Right renal cortex interstitium (tissue), 3 donors: Measurements from ENCODE around the gene AOPEP. TPM values are rescaled to one million over a fixed set of nuclear protein-coding genes. Genes with fewer than 3 reads are reported as not detected.

Experiments used
- DNase-seq, 3 donors: peaks; one replicate each; pipeline ENCODE4 v3.0.0-alpha.2; 2013; ENCODE audit warnings: low read depth in 3 of 3, low spot score in 2 of 3
- polyA plus RNA-seq, 3 donors: library from polyadenylated mRNA; unstranded; fragments of 120-200 nt; gene quantifications; one replicate each; pipeline ENCODE4 v1.2.1, GENCODE V29; 2013; ENCODE audit not compliant: insufficient read length in 3 of 3

The AOPEP gene
- polyA plus RNA-seq, 3 donors = 47.3 to 58.7 (median 51.8) TPM

- DNase-seq = no peak
These were observed 336.8 kb downstream of the AOPEP start for GRCh38 chr9:95063300-95063699.

- DNase-seq = no peak
These were observed 338.7 kb downstream of the AOPEP start for GRCh38 chr9:95065224-95065623.

DNA sequence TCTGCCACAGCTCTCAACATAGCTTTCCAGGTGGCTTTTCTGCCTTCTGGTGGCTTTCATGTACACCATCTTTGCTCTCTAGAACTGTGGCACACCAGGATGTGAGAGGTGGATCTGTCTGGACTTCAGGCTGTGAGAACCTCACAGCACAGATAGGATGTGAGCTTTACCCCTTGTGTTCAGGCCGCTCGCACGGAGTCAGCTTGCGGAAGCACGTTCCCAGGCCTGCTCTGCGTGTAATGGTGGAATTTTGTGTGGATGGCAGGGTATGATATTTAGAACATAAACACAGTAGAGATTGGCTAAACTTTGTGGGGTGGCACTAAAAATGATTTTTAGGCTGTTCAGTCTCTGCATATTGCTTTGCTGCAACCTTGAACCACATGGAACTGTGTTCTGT is 340.6 kb downstream of the AOPEP start:
- no peak for DNase-seq

- DNase-seq = no peak
These were observed 341.4 kb downstream of the AOPEP start for GRCh38 chr9:95067897-95068296.

DNA sequence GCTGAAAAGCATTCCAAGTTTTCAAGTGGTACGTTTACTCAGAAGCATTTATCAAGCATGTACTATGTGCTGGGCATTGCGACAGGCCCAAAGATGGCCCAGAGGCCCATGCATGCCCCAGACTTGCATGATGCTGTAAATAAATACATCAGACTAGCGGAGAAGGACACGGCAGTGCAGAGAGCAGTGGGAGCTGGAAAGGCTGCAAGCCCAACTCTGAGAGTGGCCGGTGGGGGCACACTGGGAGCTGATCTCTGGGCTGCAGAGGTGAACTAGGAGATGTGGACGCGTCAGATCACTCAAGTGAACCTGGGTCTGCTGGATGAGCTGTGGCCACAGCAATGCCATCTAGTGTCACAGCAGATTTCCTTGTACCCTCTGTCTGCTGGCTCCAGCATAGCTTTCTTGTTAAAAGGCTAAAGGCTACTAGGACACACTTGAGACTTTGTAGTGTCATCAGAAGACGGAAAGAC is 344.1 kb downstream of the AOPEP start:
- no peak for DNase-seq

DNA sequence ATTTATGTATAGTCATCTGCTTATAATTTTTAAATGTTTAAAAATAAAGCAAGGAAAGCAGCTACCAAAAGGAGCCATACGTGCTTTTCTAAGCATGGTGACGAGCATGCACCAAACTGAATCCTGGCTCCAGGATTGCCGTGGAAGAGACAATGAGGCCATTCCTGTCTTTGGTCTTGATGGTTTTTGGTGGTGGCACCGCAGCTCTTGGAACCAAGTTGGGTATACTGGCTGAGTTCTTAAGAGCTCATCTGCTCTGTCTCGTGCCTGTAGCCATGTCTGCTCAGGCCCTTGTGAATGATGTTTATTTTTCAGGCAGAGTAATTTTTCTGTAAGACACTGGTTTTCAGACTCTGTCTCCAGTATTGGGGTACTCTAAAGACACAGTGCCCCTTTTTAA is 345.0 kb downstream of the AOPEP start:
- no peak for DNase-seq

GRCh38 chr9:95071925-95072324 is 345.4 kb downstream of the AOPEP start:
- DNase-seq = no peak

GRCh38 chr9:95073042-95073607 is 346.6 kb downstream of the AOPEP start:
- no peak for DNase-seq

GRCh38 chr9:95073918-95074317 is 347.4 kb downstream of the AOPEP start:
- DNase-seq = no peak

- no peak for DNase-seq
These were observed 348.1 kb downstream of the AOPEP start for GRCh38 chr9:95074632-95075031.

GRCh38 chr9:95075700-95076099 is 349.2 kb downstream of the AOPEP start:
- DNase-seq = no peak

DNA sequence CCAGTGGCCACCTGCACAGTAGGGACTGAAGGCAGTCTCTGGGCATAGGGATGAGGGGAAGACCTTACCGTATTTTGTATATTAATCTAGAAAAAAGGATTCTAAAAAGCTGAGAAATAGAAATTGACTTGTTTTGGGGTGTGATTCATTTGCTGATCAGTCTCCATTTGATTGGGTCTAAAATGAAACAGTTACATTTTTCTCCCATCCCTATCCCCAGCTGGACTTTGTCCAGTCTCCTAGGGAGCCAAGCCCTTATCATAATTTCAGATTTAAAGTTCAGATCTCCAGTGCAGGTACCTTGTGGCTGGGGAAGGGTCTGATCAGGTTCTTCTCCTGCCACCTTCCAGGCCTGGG is 350.2 kb downstream of the AOPEP start:
- no peak for DNase-seq

DNA sequence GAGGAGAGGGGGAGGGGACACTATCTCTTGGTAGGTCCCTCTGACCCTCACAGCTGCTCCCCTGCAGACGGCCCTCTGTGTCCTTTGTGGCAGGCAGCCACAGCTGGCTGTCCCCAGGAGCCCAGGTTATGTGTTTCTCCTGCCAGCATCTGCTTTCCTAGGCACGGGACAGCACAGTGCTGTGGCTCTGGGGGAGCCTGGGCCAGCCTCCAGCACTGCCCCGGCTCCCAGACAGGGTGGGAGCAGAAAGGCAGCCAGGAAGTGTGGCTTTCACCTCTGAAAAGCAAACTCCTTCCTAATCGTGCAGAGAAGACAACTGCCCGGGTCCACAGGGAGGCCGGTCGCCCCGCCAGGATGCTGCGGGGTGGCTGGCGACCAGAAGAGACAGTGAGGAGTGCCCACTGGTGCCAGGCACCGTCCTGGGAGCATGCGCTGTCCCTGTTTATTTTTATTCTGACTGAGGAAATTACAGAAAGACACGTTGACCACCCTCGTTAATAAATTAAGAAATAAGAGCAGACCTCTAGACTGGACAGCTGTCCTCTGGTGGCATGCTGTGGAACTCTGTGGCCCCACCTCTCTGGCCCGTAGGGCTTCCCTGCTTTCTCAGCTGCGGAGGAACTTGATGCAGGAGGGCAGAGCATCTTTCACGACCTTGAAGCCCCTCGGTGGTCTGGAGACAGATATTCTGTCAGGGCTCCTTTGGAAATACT is 350.7 kb downstream of the AOPEP start:
- no peak for DNase-seq

- no peak for DNase-seq
These were observed 351.4 kb downstream of the AOPEP start for GRCh38 chr9:95077766-95078370.

- DNase-seq = no peak
These were observed 352.0 kb downstream of the AOPEP start for GRCh38 chr9:95078511-95078910.

DNA sequence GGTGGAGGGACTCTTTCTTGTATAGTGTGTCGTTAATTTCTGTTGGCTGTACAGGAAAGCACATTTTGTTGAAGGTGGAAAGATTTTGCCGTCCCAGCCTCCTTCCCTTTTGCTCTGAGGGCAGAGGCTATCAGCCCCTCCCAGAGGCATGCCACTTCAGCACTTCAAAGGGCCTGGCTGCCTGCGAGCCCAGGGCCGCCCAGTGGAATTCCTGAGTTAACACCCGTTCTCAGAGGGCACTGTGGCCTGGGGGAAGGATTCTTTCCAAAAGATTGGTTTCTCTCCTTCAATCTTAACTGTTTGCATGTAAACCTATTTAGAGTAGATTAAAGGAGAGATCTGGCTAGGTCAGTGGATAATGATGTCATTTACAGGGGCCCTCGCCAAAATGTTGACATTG is 352.4 kb downstream of the AOPEP start:
- no peak for DNase-seq

GRCh38 chr9:95079461-95079860 is 353.0 kb downstream of the AOPEP start:
- DNase-seq = no peak

GRCh38 chr9:95080961-95081647 is 354.6 kb downstream of the AOPEP start:
- no peak for DNase-seq

DNA sequence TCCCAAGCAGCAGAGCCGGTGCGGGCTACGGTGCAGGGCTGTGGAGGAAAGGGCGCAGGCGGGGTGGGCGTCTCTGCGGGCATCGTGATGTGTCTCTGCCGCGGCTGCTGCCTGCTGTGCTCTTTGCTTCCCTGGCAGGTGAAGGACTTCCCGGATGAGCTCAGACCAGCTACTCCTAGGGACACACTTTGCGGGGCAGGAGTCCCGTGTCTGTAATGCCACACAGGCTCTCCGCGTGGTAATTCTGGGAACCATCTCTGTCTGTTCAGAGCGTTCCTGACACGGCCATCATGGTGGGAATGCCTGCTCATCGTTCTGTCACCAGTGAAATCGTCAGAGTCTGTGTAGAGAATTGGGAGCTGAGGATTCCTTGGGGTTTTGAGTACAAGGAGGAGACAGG is 355.5 kb downstream of the AOPEP start:
- DNase-seq = no peak

GRCh38 chr9:95082401-95083084 is 356.0 kb downstream of the AOPEP start:
- DNase-seq = no peak
